Activated T-helper 17 cell treated with anti-CD3 and anti-CD28 coated beads, Interleukin-2, amount 50 U/mL, for 72 hours (primary cell): ENCODE data around the gene ESPNL. TPM values are rescaled to one million over a fixed set of nuclear protein-coding genes. Genes with fewer than 3 reads are reported as not detected.
"Not testable (repeated sequence)": the region's sequence is repeated elsewhere in the genome, so short reads cannot be mapped to it uniquely, and the experiment has no call there.

Source experiments
- ATAC-seq: fragments of 150-1000 bp; cut with Tn5 transposase; replicated peaks from 2 replicates; pipeline ENCODE4 v1.10.0; 2021; ENCODE audit warnings: mild to moderate bottlenecking, moderate library complexity
- H3K27ac Mint-ChIP-seq: one replicate; pipeline ENCODE4 v1.8.0; 2022; ENCODE audit warnings: mixed read lengths
- H3K27me3 Mint-ChIP-seq: one replicate; pipeline ENCODE4 v1.8.0; 2022; ENCODE audit warnings: mixed read lengths
- H3K36me3 Mint-ChIP-seq: one replicate; pipeline ENCODE4 v1.8.0; 2022; ENCODE audit warnings: low read depth, mild to moderate bottlenecking, mixed read lengths
- H3K4me1 Mint-ChIP-seq: one replicate; pipeline ENCODE4 v1.8.0; 2022; ENCODE audit warnings: mixed read lengths
- H3K4me3 Mint-ChIP-seq: one replicate; pipeline ENCODE4 v1.8.0; 2022; ENCODE audit warnings: mild to moderate bottlenecking, mixed read lengths
- H3K9me3 Mint-ChIP-seq: one replicate; pipeline ENCODE4 v1.8.0; 2022; ENCODE audit warnings: mixed read lengths
- total RNA-seq, 2 donors: library from RNA; stranded (reverse); gene quantifications; one replicate each; pipeline ENCODE4 v1.2.3, GENCODE V29; 2022

Gene ESPNL
- total RNA-seq, 2 donors from 2014 or later = 0.39 to 1.0 TPM

DNA sequence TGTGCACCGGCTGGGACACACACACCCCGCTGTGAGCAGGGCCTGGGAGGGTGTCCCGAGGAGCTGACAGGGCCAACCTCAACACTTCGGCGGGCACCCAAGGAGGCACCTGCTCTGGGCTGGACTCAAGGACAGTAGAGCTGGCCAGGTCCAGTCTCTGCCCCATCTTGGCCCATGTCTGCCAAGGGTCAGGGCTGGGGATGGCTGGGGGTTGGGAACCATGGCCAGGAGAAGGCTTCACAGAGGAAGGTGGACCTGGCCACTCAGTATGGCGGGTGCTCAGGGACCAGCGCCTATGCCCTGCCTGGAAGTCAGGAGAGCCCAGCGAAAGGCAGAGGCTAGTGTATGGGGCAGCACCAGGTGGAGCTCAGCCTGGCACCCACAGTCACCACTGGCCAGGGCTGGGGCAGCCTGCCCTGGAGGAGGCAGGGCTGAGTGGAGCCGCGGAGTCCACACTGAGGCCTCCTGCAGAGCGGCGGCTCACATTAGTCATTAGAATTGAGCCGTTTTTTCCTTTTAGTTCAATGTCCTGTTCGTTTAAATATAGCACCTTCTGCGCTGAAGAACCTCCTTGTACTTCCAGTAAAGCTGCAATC is 62.8 kb downstream of the ESPNL start:
- H3K4me1 Mint-ChIP-seq = no peaks in the 10 kb centered on the region
- no peaks in the 10 kb centered on the region for H3K9me3 Mint-ChIP-seq
- H3K27ac Mint-ChIP-seq = no peak overlapping the region
- H3K36me3 Mint-ChIP-seq = no peaks in the 10 kb centered on the region
- H3K27me3 Mint-ChIP-seq = peaks cover 7% of the 10 kb centered on the region
- ATAC-seq = no peak
- H3K4me3 Mint-ChIP-seq = no peak overlapping the region

DNA sequence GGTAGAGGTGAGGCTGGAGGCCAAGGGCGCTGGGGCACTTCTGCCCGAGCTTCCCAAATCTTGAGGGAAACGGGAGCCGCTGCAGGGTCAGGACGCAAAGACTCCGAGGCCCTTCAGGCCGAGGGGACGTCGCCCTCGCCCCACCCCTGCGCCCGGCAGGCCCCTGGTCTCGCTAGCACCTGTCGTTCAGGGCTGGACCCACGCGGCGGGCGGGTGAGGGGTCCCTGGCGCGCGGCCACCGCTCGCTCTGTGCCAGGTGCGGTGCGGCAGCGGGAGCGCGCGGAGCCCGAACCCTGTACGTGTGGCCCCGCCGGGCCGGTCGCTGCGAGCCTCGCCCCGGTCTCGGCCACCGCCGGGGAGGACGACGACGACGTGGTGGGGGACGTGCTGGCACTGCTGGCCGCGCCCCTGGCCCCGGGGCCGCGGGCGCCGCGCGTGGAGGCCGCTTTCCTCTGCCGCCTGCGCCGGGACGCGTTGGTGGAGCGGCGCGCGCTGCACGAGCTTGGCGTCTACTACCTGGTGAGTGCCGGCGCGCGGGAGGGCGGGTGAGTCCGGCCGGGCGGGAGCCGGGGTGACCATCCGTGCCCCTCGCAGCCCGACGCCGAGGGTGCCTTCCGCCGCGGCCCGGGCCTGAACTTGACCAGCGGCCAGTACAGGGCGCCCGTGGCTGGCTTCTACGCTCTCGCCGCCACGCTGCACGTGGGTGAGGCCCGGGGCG is 63.5 kb downstream of the ESPNL start:
- H3K4me3 Mint-ChIP-seq = no peak overlapping the region
- H3K9me3 Mint-ChIP-seq = no peaks in the 10 kb centered on the region
- H3K36me3 Mint-ChIP-seq = peaks cover 3% of the 10 kb centered on the region
- no peak for ATAC-seq
- peaks cover 7% of the 10 kb centered on the region for H3K27me3 Mint-ChIP-seq
- no peaks in the 10 kb centered on the region for H3K4me1 Mint-ChIP-seq
- H3K27ac Mint-ChIP-seq = no peak overlapping the region

DNA sequence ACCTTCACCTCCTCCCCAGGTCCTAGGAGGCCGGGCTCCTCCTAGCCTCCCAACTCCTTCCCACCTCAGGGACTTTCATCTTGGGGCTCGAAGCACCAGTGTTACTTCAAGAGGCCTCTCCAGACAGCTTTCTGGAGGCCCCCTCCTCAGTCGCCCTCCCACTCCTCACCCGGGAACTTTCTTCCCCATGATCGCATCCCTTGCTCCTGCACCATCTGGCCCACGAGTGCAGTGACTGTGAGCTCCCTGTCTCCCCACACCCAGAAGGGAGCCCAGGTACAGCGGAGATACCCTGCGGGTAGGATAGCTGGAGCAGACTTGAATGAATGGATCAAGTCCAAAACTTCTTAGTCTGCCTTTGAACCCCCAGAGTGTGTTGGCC is 64.8 kb downstream of the ESPNL start:
- Mint-ChIP-seq H3K27ac (no peak overlapping the region), H3K36me3 (peaks cover 16% of the 10 kb centered on the region), H3K4me3 (no peak overlapping the region), H3K4me1 (no peaks in the 10 kb centered on the region), H3K9me3 (no peaks in the 10 kb centered on the region), H3K27me3 (no peaks in the 10 kb centered on the region)
- no peak for ATAC-seq

DNA sequence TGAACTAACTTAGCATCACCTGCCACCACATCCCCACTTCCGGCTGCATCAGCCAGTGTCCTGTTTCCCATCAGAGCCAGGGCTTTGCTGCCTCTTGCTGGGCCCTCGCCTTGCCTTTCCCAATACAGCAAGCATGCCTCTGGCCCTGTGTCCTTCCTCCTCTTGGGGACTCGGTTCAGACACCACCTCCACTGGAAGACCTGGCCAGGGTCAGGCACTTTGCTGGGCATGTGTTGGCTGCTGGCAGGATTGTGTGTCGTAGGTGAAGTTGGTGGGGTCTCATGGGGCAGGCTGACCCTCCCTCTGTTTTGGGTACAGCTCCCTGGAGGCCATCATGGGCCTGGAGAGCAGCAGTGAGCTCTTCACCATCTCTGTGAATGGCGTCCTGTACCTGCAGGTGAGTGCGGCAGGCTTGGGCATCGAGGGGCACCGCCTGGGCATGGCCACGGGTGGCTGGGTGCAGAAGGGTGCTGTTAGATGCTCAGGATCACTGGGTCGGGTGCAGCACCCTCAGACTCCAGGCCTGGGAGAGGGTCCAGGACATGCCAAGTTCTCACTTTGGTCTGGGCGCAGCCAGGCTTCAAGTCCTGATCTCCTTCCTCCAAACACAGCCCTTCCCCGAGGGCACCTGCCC is 65.3 kb downstream of the ESPNL start:
- no peak overlapping the region for H3K4me3 Mint-ChIP-seq
- H3K9me3 Mint-ChIP-seq = no peaks in the 10 kb centered on the region
- H3K27me3 Mint-ChIP-seq = no peaks in the 10 kb centered on the region
- H3K27ac Mint-ChIP-seq = no peak overlapping the region
- ATAC-seq = no peak
- H3K4me1 Mint-ChIP-seq = no peaks in the 10 kb centered on the region
- peaks cover 21% of the 10 kb centered on the region for H3K36me3 Mint-ChIP-seq

DNA sequence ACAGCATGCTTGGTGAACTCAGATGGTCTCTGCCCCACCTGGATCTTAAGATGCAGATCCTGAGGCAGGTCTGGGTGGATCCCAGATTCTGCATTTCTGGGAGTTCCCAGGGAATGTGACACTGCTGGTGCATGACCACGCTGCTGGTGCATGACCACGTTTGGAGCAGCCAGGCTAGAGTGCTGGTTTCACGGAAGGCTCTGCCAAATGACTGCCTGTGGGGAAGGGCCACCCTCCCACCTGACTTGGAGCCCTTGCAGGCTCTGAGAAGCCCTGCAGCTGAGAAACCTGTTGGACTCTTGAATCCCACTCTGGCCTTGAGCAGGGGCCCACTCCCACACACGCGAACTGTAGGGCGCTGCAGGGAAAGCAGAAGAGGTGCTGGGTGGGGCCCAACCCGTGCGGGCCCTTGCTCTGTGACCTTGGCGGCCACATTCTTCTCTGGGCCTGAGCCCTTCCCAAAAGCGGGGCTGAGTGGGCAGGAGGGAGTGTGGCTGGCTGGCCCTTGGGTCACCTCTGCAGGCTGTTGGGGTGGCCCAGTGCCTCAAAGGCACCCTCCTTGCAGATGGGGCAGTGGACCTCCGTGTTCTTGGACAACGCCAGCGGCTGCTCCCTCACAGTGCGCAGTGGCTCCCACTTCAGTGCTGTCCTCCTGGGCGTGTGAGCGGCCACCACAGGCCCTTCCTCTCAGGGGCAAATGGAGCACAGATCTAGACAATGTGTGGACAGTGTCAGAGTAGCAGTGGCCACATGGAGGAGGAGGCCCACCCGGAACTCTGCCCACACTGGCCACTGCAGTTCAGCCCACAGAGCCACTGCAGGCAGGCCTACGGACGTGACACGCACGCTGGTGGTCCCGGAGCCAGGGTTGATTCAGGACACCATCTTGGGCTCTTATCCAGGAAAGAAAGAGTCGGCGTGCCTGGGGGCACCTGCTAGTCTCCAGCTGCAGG is 66.5 kb downstream of the ESPNL start:
- H3K36me3 Mint-ChIP-seq = peaks cover 34% of the 10 kb centered on the region
- H3K4me3 Mint-ChIP-seq = no peak overlapping the region

DNA sequence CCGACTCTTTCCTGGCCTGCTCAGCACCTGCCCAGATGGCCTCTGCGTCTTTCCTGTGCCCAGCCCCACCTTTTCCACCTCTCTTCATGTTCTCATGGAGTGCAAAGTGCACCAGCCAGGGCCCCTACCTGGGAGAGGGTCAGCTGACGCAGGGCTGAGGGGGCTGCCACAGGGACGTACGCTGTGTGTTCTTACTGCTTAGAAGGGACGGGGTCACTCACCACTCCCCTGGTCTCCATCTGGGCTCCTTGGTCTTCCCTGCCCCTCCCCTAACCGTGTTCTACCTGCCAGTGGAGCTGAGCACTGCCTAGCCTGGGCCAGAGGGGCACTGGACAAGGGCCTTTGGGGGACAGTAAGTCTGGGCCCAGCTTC is 67.2 kb downstream of the ESPNL start:
- peaks cover 40% of the 10 kb centered on the region for H3K36me3 Mint-ChIP-seq
- no peak for ATAC-seq
- H3K27ac Mint-ChIP-seq = no peak overlapping the region
- no peaks in the 10 kb centered on the region for H3K27me3 Mint-ChIP-seq
- no peaks in the 10 kb centered on the region for H3K9me3 Mint-ChIP-seq
- H3K4me1 Mint-ChIP-seq = no peaks in the 10 kb centered on the region
- no peak overlapping the region for H3K4me3 Mint-ChIP-seq

More for the DNA sequence above, 66.5 kb downstream of the ESPNL start:
- Mint-ChIP-seq H3K9me3 (no peaks in the 10 kb centered on the region), H3K27me3 (no peaks in the 10 kb centered on the region), H3K4me1 (no peaks in the 10 kb centered on the region), H3K27ac (no peak overlapping the region)
- no peak for ATAC-seq

DNA sequence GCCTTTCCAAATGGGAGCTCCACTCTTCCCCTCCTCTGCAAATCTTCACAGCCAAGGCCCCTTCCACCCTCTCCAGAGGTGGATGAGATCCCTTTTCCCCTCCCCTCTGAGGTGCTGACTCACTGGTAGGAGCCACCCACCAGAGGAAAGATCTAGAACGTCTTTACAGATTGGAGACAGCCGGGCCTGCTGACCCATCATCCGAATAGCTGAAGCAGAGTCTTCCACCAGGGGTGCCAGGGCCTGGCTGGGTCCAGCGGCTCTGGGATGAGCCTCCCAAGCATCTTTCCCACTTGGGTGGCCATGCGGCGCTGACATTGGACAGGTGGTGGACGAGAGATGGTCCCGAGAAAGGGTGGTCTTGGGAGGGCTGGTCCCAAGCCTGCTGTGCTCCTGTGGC is 67.6 kb downstream of the ESPNL start:
- ATAC-seq = no peak
- peaks cover 45% of the 10 kb centered on the region for H3K36me3 Mint-ChIP-seq
- H3K4me3 Mint-ChIP-seq = no peak overlapping the region
- H3K27me3 Mint-ChIP-seq = no peaks in the 10 kb centered on the region
- H3K4me1 Mint-ChIP-seq = no peaks in the 10 kb centered on the region
- H3K9me3 Mint-ChIP-seq = no peaks in the 10 kb centered on the region
- H3K27ac Mint-ChIP-seq = no peak overlapping the region

DNA sequence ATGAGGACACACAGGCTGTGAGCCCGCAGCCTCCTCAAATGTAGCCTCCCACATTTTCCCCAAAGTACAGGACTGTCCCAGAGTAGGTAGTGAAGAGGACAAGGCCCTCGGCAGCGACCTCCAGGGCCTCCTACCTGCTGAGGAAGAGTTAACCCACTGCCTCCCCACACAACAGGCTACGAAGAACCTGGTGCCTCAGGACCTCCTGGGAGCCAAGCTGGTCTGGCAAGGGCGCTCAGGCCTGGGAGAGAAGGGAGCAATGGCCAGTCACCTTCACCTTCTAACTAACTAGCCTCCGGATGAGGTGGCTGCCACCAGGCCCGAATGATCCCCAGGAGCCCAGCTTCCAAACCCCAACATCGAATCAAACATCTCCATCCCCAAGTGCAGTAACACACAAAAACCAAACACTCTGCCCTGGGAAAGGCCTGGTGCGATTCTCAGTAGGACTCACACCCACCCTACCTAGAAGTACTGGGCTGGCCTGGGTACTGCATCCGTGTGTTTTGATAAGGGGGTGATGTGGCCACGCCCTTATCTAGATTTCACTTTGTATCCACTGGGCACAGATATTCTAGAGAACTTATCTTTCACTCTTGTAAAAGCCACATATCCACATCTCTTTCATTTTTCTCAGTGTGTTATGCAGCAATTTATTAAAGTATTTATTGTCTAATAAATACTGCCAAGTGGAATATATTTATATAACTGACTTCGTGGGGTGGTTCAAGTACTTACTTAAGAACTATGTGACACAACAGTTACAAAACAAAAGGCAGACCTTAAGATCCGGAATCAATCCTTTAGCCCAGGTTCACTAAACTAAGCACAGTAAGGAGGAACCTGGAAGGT is 68.3 kb downstream of the ESPNL start:
- H3K9me3 Mint-ChIP-seq = no peaks in the 10 kb centered on the region
- no peaks in the 10 kb centered on the region for H3K27me3 Mint-ChIP-seq
- peaks cover 51% of the 10 kb centered on the region for H3K36me3 Mint-ChIP-seq
- H3K27ac Mint-ChIP-seq = peak overlapping the region; percentile 43
- no peak for ATAC-seq
- H3K4me1 Mint-ChIP-seq = no peaks in the 10 kb centered on the region
- H3K4me3 Mint-ChIP-seq = no peak overlapping the region

DNA sequence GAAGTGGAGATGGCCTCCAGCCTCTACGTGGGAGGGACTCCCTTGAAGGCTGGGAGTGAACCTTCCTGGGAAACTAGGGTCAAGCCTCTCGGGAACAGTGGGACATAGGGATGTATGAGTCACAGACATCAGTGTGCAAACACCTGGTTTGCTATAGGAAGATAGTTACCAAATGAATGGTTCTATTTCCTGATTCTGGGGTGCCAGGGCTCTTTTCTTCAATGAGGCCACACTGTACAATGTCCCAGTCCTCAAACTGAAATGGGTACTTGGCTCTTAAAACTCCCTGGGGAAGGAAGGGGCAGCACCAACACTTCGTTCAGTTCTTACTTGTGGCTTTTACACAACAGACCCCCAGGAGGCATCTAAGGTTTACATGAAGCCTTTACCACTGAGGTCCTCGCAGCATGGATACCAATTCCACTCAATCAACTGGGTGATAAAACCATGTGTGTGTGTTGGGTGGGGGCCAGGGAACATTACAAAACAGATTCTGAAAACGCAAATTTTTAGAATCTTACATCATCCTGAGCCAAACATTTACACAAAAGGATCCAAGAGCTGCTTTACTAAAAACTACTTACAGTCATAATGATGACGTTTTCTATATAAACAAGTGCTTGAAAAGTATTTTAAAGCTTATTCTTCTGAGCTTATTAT is 69.0 kb downstream of the ESPNL start:
- no peaks in the 10 kb centered on the region for H3K9me3 Mint-ChIP-seq
- H3K36me3 Mint-ChIP-seq = peaks cover 59% of the 10 kb centered on the region
- H3K4me1 Mint-ChIP-seq = no peaks in the 10 kb centered on the region
- no peak for ATAC-seq
- no peak overlapping the region for H3K4me3 Mint-ChIP-seq
- H3K27ac Mint-ChIP-seq = peak overlapping the region; percentile 43
- H3K27me3 Mint-ChIP-seq = no peaks in the 10 kb centered on the region

DNA sequence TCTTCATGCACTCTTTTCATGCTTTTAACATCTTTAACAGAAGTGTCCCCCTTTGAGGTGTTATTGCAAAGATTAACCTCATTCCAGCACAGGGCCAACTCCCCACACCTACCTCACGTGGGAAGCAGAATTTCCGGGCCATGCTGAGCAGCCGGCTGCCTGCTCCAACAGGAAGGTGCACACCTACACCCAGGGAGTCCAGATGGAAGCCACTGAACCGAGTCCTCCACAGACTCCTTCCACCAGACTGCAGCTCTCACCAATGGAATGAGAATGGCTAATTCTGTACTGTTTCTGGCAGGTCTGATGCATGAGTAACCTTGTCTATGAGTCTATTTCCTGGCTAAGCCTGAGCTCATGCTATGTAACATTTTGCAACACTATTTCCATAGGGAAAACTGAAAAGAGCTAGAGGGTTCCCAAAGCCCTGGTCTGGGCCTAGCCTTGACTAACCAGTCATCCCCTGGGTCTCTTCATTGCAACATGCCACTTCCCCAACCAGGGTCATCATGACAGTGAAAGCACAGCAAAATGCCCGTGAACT is 69.6 kb downstream of the ESPNL start:
- Mint-ChIP-seq H3K36me3 (peaks cover 65% of the 10 kb centered on the region), H3K27ac (no peak overlapping the region)

DNA sequence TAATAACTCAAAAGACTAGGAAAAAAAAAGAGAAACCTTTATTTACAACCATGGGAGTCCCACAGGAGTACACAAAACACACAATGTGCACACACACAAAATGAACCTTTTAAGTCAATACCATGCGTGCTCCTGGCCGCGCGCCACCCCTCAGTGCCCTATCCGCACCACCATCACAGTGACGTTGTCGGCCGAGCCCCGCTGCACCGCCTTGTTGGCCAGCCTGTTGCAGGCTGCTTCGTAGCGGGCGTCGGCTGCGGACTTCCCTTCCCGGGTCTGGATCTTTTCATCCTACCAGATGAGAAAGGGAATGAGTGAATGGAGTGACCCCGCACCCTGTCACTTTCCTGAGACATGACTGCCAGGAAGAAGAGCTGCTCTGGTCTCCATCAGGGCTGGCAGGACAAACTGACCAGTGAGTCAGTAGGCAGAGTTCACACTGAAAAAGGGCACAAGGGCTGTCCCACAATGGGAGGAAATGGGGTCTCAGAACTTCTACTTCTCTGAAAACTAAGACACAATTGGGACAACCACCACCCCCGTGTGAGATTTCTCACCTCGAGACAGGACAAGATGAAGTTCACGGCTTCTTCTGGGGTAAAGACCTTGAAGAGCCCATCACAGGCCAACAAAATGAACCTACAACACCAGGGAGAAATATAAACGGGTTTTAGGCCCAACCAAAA is 70.4 kb downstream of the ESPNL start:
- Mint-ChIP-seq H3K36me3 (peaks cover 72% of the 10 kb centered on the region), H3K27ac (no peak overlapping the region), H3K9me3 (no peaks in the 10 kb centered on the region), H3K4me1 (no peaks in the 10 kb centered on the region), H3K27me3 (no peaks in the 10 kb centered on the region), H3K4me3 (no peak overlapping the region)
- ATAC-seq = no peak

More for the DNA sequence above, 69.6 kb downstream of the ESPNL start:
- H3K27me3 Mint-ChIP-seq = no peaks in the 10 kb centered on the region
- no peak overlapping the region for H3K4me3 Mint-ChIP-seq
- no peaks in the 10 kb centered on the region for H3K9me3 Mint-ChIP-seq
- no peaks in the 10 kb centered on the region for H3K4me1 Mint-ChIP-seq
- ATAC-seq = no peak

DNA sequence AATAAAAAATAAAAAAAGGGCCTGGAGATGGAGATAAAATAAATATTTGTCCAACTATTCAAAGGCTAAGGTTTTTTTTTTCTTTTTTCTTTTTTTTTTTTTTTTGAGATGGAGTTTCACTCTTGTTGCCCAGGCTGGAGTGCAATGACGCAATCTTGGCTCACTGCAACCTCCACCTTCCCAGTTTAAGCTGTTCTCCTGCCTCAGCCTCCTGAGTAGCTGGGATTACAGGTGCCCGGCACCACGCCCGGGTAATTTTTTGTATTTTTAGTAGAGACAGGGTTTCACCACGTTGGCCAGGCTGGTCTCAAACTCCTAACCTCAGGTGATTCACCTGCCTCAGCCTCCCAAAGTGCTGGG is 70.9 kb downstream of the ESPNL start:
- H3K27ac Mint-ChIP-seq, H3K4me3 Mint-ChIP-seq, H3K27me3 Mint-ChIP-seq, H3K4me1 Mint-ChIP-seq, ATAC-seq, H3K9me3 Mint-ChIP-seq: not testable (repeated sequence)
- peaks cover 78% of the 10 kb centered on the region for H3K36me3 Mint-ChIP-seq
